Neural progenitor cell (in vitro differentiated cells): ENCODE results near the gene CRIM1. TPM values are rescaled to one million over a fixed set of nuclear protein-coding genes. Genes with fewer than 3 reads are reported as not detected.
"Not testable (repeated sequence)": the region's sequence is repeated elsewhere in the genome, so short reads cannot be mapped to it uniquely, and the experiment has no call there.

Experiments
- DNase-seq: peaks from one replicate; pipeline ENCODE4 v3.0.0-alpha.2; 2016; ENCODE audit warnings: low spot score
- H2AFZ ChIP-seq: fragments of 200-600 bp; sonication (generic); replicated peaks from 2 replicates; pipeline ENCODE4 v1.6.1; 2016; ENCODE audit warnings: antibody characterized with exemption
- H3F3A ChIP-seq: fragments of 200-600 bp; sonication (generic); 2 replicates; pipeline ENCODE4 v1.6.1; 2016; ENCODE audit warnings: antibody characterized with exemption, low read depth
- H3K27ac ChIP-seq: fragments of 200-600 bp; sonication (generic); 2 replicates; pipeline ENCODE4 v1.5.1; 2016; ENCODE audit warnings: mild to moderate bottlenecking
- H3K27me3 ChIP-seq: fragments of 200-600 bp; sonication (generic); 2 replicates; pipeline ENCODE4 v1.6.1; 2016; ENCODE audit warnings: mild to moderate bottlenecking, moderate library complexity
- H3K36me3 ChIP-seq: fragments of 200-600 bp; sonication (generic); 2 replicates; pipeline ENCODE4 v1.5.1; 2016
- H3K4me1 ChIP-seq: fragments of 200-600 bp; sonication (generic); 2 replicates; pipeline ENCODE4 v1.6.1; 2016; ENCODE audit warnings: mixed run types
- H3K4me2 ChIP-seq: fragments of 200-600 bp; sonication (generic); 2 replicates; pipeline ENCODE4 v1.6.1; 2016
- H3K4me3 ChIP-seq: fragments of 200-600 bp; sonication (generic); 2 replicates; pipeline ENCODE4 v1.5.1; 2016
- H3K79me2 ChIP-seq: fragments of 200-600 bp; sonication (generic); 2 replicates; pipeline ENCODE4 v1.6.1; 2016; ENCODE audit warnings: low read depth
- H3K9ac ChIP-seq: fragments of 200-600 bp; sonication (generic); 2 replicates; pipeline ENCODE4 v1.6.1; 2016
- H3K9me3 ChIP-seq: fragments of 200-600 bp; sonication (generic); 2 replicates; pipeline ENCODE4 v1.5.1; 2016; ENCODE audit warnings: low read depth
- H4K20me1 ChIP-seq: fragments of 200-600 bp; sonication (generic); 2 replicates; pipeline ENCODE4 v1.6.1; 2016; ENCODE audit warnings: low read depth
- H3K27ac Mint-ChIP-seq: 3 replicates; pipeline ENCODE4 v1.8.0; 2021; ENCODE audit warnings: mixed read lengths
- H3K27me3 Mint-ChIP-seq: 2 replicates; pipeline ENCODE4 v1.8.0; 2022; ENCODE audit warnings: low read depth, mild to moderate bottlenecking, inconsistent platforms, moderate library complexity, mixed read lengths; ENCODE audit not compliant: insufficient read depth
- H3K36me3 Mint-ChIP-seq: 3 replicates; pipeline ENCODE4 v1.8.0; 2021; ENCODE audit warnings: mixed read lengths
- H3K4me1 Mint-ChIP-seq: 3 replicates; pipeline ENCODE4 v1.8.0; 2021; ENCODE audit warnings: mixed read lengths
- H3K4me3 Mint-ChIP-seq: 3 replicates; pipeline ENCODE4 v1.8.0; 2021; ENCODE audit warnings: mild to moderate bottlenecking, moderate library complexity, mixed read lengths
- H3K9me3 Mint-ChIP-seq: 3 replicates; pipeline ENCODE4 v1.8.0; 2020; ENCODE audit warnings: mixed read lengths
- EZH2 ChIP-seq: fragments of 200-600 bp; sonication (generic); IDR thresholded peaks from 2 replicates; pipeline ENCODE4 v1.6.1; 2017; ENCODE audit warnings: antibody characterized with exemption, mild to moderate bottlenecking, moderate library complexity
- EZH2phosphoT487 ChIP-seq: fragments of 200-600 bp; sonication (generic); IDR thresholded peaks from 2 replicates; pipeline ENCODE4 v1.6.1; 2017; ENCODE audit warnings: antibody characterized with exemption
- total RNA-seq: library from RNA; depleted of rRNA; stranded (reverse); fragments of >200 nt; gene quantifications from 2 replicates; pipeline ENCODE4 v1.2.3, GENCODE V29; 2015; ENCODE audit warnings: low replicate concordance
- TF ChIP-seq, protein P1 (sequence below): fragments of 200-600 bp; sonication (generic); IDR thresholded peaks from 2 replicates; pipeline ENCODE4 v1.5.1; 2017; ENCODE audit warnings: antibody characterized with exemption, mild to moderate bottlenecking

The CRIM1 gene
- total RNA-seq, 1 donor from 2014 or later, result 4.9 TPM

DNA sequence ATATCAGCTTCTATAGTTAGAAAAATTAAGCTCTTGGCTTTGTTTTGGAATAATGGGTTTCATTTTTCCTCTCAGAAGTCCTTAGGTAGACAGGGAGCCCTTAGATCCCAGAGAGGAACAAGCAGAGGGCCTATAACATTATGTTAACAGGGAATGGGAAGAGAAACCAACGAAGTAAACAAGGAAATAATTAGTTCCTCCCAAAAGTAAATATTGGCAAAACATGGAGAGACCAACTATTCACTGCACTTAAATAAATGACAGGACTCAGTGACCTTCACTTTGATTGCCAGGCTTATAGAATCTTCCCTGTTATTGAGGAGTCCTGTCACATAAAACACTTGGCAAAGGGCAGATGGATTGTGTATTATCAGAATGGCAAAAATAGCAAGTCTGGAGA lies 5.3 kb downstream of the CRIM1 start:
- Histone ChIP-seq H3K4me1 (peaks cover 58% of the 10 kb centered on the region), H2AFZ (no peak overlapping the region), H3K27ac (no peak overlapping the region), H3K9me3 (no peaks in the 10 kb centered on the region), H3K9ac (no peak overlapping the region), H3K79me2 (peaks cover 91% of the 10 kb centered on the region), H3K27me3 (no peaks in the 10 kb centered on the region), H3K4me2 (no peak overlapping the region), H4K20me1 (peaks cover 40% of the 10 kb centered on the region), H3F3A (peaks cover 16% of the 10 kb centered on the region), H3K4me3 (no peak overlapping the region), H3K36me3 (no peaks in the 10 kb centered on the region)
- Mint-ChIP-seq H3K36me3 (no peaks in the 10 kb centered on the region), H3K4me1 (peaks cover 60% of the 10 kb centered on the region), H3K4me3 (no peak overlapping the region), H3K27ac (no peak overlapping the region), H3K9me3 (no peaks in the 10 kb centered on the region), H3K27me3 (peaks cover 2% of the 10 kb centered on the region)
- DNase-seq, result no peak
- TF ChIP-seq, protein P1, sequence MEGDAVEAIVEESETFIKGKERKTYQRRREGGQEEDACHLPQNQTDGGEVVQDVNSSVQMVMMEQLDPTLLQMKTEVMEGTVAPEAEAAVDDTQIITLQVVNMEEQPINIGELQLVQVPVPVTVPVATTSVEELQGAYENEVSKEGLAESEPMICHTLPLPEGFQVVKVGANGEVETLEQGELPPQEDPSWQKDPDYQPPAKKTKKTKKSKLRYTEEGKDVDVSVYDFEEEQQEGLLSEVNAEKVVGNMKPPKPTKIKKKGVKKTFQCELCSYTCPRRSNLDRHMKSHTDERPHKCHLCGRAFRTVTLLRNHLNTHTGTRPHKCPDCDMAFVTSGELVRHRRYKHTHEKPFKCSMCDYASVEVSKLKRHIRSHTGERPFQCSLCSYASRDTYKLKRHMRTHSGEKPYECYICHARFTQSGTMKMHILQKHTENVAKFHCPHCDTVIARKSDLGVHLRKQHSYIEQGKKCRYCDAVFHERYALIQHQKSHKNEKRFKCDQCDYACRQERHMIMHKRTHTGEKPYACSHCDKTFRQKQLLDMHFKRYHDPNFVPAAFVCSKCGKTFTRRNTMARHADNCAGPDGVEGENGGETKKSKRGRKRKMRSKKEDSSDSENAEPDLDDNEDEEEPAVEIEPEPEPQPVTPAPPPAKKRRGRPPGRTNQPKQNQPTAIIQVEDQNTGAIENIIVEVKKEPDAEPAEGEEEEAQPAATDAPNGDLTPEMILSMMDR, result no peak
- TF ChIP-seq EZH2 (no peak), EZH2phosphoT487 (no peak)

DNA sequence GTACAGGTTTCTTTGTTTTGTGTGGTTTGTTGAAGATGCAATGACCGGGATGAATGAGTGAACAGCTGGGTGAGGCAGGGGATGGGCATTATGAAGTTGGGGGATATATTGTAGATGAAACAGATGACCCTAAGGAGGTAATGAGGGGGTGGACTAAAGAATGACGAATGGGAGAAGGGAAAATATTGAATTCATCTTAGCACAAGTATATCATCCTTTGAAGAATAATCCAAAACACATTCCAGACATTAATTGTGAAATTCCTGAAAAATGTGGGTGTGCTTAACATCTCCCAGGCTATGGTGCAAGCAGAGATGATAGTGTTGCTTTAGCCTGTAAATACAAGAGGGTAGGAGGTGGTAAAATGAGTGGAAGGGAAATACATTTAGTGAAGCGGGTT lies 5.8 kb downstream of the CRIM1 start:
- no peak overlapping the region for H3K4me2 ChIP-seq
- no peaks in the 10 kb centered on the region for H3K9me3 ChIP-seq
- H3F3A ChIP-seq, result peaks cover 16% of the 10 kb centered on the region
- peaks cover 95% of the 10 kb centered on the region for H3K79me2 ChIP-seq
- H3K27ac Mint-ChIP-seq, result no peak overlapping the region
- H3K27ac ChIP-seq, result no peak overlapping the region
- no peaks in the 10 kb centered on the region for H3K27me3 ChIP-seq
- peaks cover 66% of the 10 kb centered on the region for H3K4me1 Mint-ChIP-seq
- no peak overlapping the region for H2AFZ ChIP-seq
- H3K9ac ChIP-seq, result no peak overlapping the region
- H3K9me3 Mint-ChIP-seq, result no peaks in the 10 kb centered on the region
- peaks cover 2% of the 10 kb centered on the region for H3K27me3 Mint-ChIP-seq
- H3K4me3 Mint-ChIP-seq, result no peak overlapping the region
- H3K4me1 ChIP-seq, result peaks cover 63% of the 10 kb centered on the region
- no peaks in the 10 kb centered on the region for H3K36me3 Mint-ChIP-seq
- H3K36me3 ChIP-seq, result no peaks in the 10 kb centered on the region
- peaks cover 40% of the 10 kb centered on the region for H4K20me1 ChIP-seq
- DNase-seq, result no peak
- H3K4me3 ChIP-seq, result no peak overlapping the region
- TF ChIP-seq EZH2phosphoT487, result no peak
- TF ChIP-seq, protein P1, result no peak
- TF ChIP-seq EZH2, result no peak

DNA sequence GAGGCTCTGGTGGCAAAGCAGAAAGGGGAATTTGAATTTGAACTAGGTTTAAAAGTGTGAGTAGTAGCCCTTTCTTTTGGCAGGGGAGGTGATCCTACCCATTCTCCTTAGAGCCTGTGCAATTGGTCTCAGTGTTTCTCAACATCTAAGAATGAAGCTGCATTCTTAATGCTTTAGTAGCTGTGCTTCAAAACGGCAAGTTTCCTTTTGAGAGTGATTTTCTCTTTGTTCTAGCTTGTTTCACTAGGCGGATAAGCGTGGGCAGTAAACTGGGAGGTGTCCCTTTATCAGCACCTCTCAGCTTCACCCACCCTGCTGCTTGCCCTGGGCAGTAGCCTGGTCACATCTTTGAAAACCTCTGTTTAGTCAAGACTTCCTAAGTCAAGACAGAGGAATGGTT lies 6.7 kb downstream of the CRIM1 start:
- H3K27me3 ChIP-seq, result no peaks in the 10 kb centered on the region
- no peaks in the 10 kb centered on the region for H3K9me3 Mint-ChIP-seq
- TF ChIP-seq EZH2phosphoT487 (no peak), EZH2 (no peak)
- TF ChIP-seq, protein P1, result no peak
- no peak overlapping the region for H3K9ac ChIP-seq
- no peak overlapping the region for H3K27ac Mint-ChIP-seq
- H3K4me3 ChIP-seq, result no peak overlapping the region
- no peak for DNase-seq
- peaks cover 95% of the 10 kb centered on the region for H3K79me2 ChIP-seq
- no peaks in the 10 kb centered on the region for H3K36me3 Mint-ChIP-seq
- H3K27ac ChIP-seq, result no peak overlapping the region
- H3K4me1 Mint-ChIP-seq, result peaks cover 74% of the 10 kb centered on the region
- H3K4me3 Mint-ChIP-seq, result no peak overlapping the region
- no peaks in the 10 kb centered on the region for H3K27me3 Mint-ChIP-seq
- H3F3A ChIP-seq, result peaks cover 15% of the 10 kb centered on the region
- H3K4me1 ChIP-seq, result peaks cover 72% of the 10 kb centered on the region
- no peaks in the 10 kb centered on the region for H3K9me3 ChIP-seq
- H3K36me3 ChIP-seq, result no peaks in the 10 kb centered on the region
- no peak overlapping the region for H2AFZ ChIP-seq
- H3K4me2 ChIP-seq, result no peak overlapping the region
- H4K20me1 ChIP-seq, result peaks cover 37% of the 10 kb centered on the region

DNA sequence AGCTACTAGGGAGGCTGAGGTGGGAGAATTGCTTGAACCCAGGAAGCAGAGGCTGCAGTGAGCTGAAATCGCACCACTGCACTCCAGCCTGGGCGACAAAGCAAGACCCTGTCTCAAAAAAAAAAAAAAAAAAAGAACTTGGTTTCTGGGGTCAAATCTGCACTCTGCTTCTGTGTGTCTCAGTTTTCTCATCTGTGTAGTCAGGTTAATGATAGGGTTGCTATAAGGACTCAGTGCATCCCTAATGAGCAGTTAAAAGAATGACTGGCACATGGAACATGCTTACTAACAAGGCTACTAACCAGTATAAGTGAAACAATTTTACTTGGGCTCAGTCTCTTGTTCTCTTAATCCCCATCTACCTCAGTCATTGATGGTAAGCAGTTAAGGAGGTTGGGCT lies 7.5 kb downstream of the CRIM1 start:
- H3K27me3 ChIP-seq, H2AFZ ChIP-seq, H3K4me3 ChIP-seq, H3K4me3 Mint-ChIP-seq, H3F3A ChIP-seq, H3K27ac Mint-ChIP-seq, H3K27ac ChIP-seq, H3K27me3 Mint-ChIP-seq, H3K9me3 ChIP-seq, H3K9ac ChIP-seq, DNase-seq, H3K36me3 ChIP-seq, H3K4me2 ChIP-seq, H3K36me3 Mint-ChIP-seq, H3K9me3 Mint-ChIP-seq: not testable (repeated sequence)
- H3K79me2 ChIP-seq, result peaks cover 100% of the 10 kb centered on the region
- H3K4me1 ChIP-seq, result peaks cover 79% of the 10 kb centered on the region
- peaks cover 79% of the 10 kb centered on the region for H3K4me1 Mint-ChIP-seq
- H4K20me1 ChIP-seq, result peaks cover 29% of the 10 kb centered on the region
